Ishikawa (cell line): ENCODE results near the gene GPR82.

ENCODE experiments used
- CEBPB ChIP-seq: IDR thresholded peaks from 2 replicates; pipeline ENCODE4 v1.6.1; 2012
- CREB1 ChIP-seq: IDR thresholded peaks from 2 replicates; pipeline ENCODE4 v1.6.1; 2012; ENCODE audit warnings: low read depth
- EGR1 ChIP-seq: IDR thresholded peaks from 2 replicates; pipeline ENCODE4 v1.6.1; 2012
- EP300 ChIP-seq: IDR thresholded peaks from 2 replicates; pipeline ENCODE4 v1.6.1; 2012; ENCODE audit warnings: borderline replicate concordance
- FOXM1 ChIP-seq: IDR thresholded peaks from 2 replicates; pipeline ENCODE4 v1.6.1; 2012; ENCODE audit warnings: low read depth, borderline replicate concordance
- MAX ChIP-seq: IDR thresholded peaks from 2 replicates; pipeline ENCODE4 v1.6.1; 2012
- NFIC ChIP-seq: IDR thresholded peaks from 2 replicates; pipeline ENCODE4 v1.6.1; 2012
- RAD21 ChIP-seq: IDR thresholded peaks from 2 replicates; pipeline ENCODE4 v1.6.1; 2012; ENCODE audit warnings: low read depth
- REST ChIP-seq: IDR thresholded peaks from 2 replicates; pipeline ENCODE4 v1.6.1; 2012; ENCODE audit warnings: low read depth, mild to moderate bottlenecking
- TAF1 ChIP-seq: IDR thresholded peaks from 2 replicates; pipeline ENCODE4 v1.6.1; 2012; ENCODE audit warnings: low read depth, mild to moderate bottlenecking
- TCF12 ChIP-seq: IDR thresholded peaks from 2 replicates; pipeline ENCODE4 v1.6.1; 2012; ENCODE audit warnings: low read depth
- TEAD4 ChIP-seq: IDR thresholded peaks from 2 replicates; pipeline ENCODE4 v1.6.1; 2012
- USF1 ChIP-seq: IDR thresholded peaks from 2 replicates; pipeline ENCODE4 v1.6.1; 2012
- YY1 ChIP-seq: IDR thresholded peaks from 2 replicates; pipeline ENCODE4 v1.6.1; 2012; ENCODE audit warnings: low read depth
- ZBTB7A ChIP-seq: IDR thresholded peaks from 2 replicates; pipeline ENCODE4 v1.6.1; 2012; ENCODE audit warnings: low read depth

The GPR82 gene

GRCh38 chrX:41689711-41690110 lies 34.3 kb upstream of the GPR82 start:
- TF ChIP-seq CEBPB (no peak), RAD21 (no peak), FOXM1 (no peak), YY1 (no peak), NFIC (no peak), REST (no peak)

- TF ChIP-seq CREB1: no peak
- no peak for TF ChIP-seq TAF1
- TF ChIP-seq EGR1: no peak
- TF ChIP-seq NFIC: no peak
- no peak for TF ChIP-seq ZBTB7A
- TF ChIP-seq EP300: no peak
- no peak for TF ChIP-seq USF1
Observed at GRCh38 chrX:41692162-41692749, 31.7 kb upstream of the GPR82 start.

GRCh38 chrX:41693024-41693423 lies 31.0 kb upstream of the GPR82 start:
- no peak for TF ChIP-seq MAX
- no peak for TF ChIP-seq YY1
- TF ChIP-seq USF1: no peak
- TF ChIP-seq CREB1: no peak
- TF ChIP-seq RAD21: no peak
- no peak for TF ChIP-seq FOXM1
- TF ChIP-seq TCF12: no peak
- TF ChIP-seq CEBPB: no peak
- no peak for TF ChIP-seq REST
- TF ChIP-seq ZBTB7A: no peak
- TF ChIP-seq TAF1: no peak
- TF ChIP-seq EGR1: no peak
- no peak for TF ChIP-seq NFIC
- TF ChIP-seq TEAD4: no peak
- no peak for TF ChIP-seq EP300

- no peak for TF ChIP-seq YY1
- TF ChIP-seq MAX: no peak
- TF ChIP-seq CEBPB: no peak
- no peak for TF ChIP-seq RAD21
- no peak for TF ChIP-seq TEAD4
- TF ChIP-seq ZBTB7A: no peak
- TF ChIP-seq TCF12: no peak
- TF ChIP-seq REST: no peak
- TF ChIP-seq EP300: no peak
- TF ChIP-seq FOXM1: no peak
- TF ChIP-seq NFIC: no peak
- no peak for TF ChIP-seq TAF1
- no peak for TF ChIP-seq EGR1
- TF ChIP-seq CREB1: no peak
Observed at GRCh38 chrX:41695426-41695825, 28.6 kb upstream of the GPR82 start.

GRCh38 chrX:41703574-41704029 lies 20.4 kb upstream of the GPR82 start:
- TF ChIP-seq ZBTB7A (no peak), EGR1 (no peak), REST (no peak), USF1 (no peak), EP300 (no peak), TEAD4 (no peak), YY1 (no peak), TCF12 (no peak), TAF1 (no peak), CREB1 (no peak), FOXM1 (no peak), MAX (no peak), CEBPB (no peak), NFIC (no peak), RAD21 (no peak)
